Rectal smooth muscle tissue (tissue), 1 donor: ENCODE results near the gene SAMSN1.

Experiments
- H3K27ac ChIP-seq: one replicate; pipeline ENCODE4 v1.7.0; 2013; ENCODE audit warnings: low read depth, low read length, inconsistent platforms
- H3K27me3 ChIP-seq: one replicate; pipeline ENCODE4 v1.7.0; 2013; ENCODE audit warnings: low read length; ENCODE audit not compliant: control insufficient read depth, insufficient read depth
- H3K36me3 ChIP-seq: one replicate; pipeline ENCODE4 v1.7.0; 2013; ENCODE audit warnings: low read length; ENCODE audit not compliant: control insufficient read depth, insufficient read depth
- H3K4me1 ChIP-seq: one replicate; pipeline ENCODE4 v1.7.0; 2013; ENCODE audit warnings: low read length; ENCODE audit not compliant: control insufficient read depth, insufficient read depth
- H3K4me3 ChIP-seq: one replicate; pipeline ENCODE4 v1.7.0; 2013; ENCODE audit warnings: low read length
- H3K9ac ChIP-seq: one replicate; pipeline ENCODE4 v1.7.0; 2013; ENCODE audit warnings: low read length

The SAMSN1 gene

DNA sequence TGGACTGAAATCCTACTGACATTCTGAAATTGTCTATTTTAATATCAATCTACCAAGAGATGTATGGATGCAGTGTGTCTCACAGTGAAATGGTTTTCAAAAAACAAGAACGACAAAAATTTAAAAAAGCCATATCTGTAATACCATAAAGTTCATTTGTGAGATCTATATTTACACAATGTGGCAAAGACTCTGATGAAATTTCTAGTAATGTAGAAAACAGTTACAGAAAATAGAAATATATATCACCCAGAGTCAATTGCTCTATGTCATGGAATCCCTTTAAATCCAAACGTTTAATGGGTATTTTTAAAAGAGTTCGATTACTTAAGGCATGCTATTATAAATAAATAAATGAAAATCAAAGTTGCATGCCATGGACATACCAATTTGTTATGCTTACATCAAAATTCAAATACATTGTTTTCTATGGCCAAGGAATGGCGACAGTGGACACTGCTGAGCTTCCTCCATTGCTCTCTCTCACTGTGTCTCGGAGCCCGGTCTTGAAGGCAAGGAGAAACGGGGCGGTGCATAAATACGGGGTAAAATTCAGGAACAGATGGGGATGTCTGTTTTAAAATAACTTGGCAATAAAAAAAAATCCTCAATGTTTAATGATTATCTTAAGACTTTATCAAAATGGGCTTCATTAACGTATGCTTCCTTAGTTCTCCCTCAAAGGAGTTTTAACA, 37.0 kb upstream of the SAMSN1 start:
- H3K4me3 ChIP-seq = no peak overlapping the region
- H3K27ac ChIP-seq = no peak overlapping the region
- no peaks in the 10 kb centered on the region for H3K27me3 ChIP-seq
- no peaks in the 10 kb centered on the region for H3K36me3 ChIP-seq
- no peak overlapping the region for H3K9ac ChIP-seq
- H3K4me1 ChIP-seq = no peaks in the 10 kb centered on the region

DNA sequence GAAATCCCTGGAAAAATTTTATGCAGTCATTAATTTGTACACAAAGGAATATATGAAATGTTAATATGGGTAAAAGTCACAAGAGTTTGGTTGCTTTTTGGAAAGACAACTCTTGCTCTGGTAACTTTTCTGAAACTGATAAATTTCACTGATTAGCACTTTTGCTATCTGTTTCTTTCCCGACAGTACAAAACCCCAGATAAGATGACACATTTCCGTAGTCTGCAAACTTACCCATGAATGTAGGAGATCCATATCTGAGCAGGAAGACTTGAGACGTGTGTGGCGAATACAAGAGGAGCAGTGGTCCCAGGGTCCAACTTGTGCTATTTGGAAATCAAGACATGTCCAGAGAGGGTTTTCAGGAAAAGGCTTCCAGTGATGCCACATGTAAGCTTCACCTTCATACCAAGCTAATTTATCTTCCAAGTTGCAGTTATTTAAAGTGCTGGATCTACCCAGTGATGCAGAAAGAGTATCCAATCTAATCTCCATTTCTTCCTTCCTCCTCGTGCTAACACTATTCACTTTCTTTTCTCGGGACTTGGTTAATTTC, 35.9 kb upstream of the SAMSN1 start:
- Histone ChIP-seq H3K4me1 (no peaks in the 10 kb centered on the region), H3K27me3 (no peaks in the 10 kb centered on the region), H3K9ac (no peak overlapping the region), H3K27ac (no peak overlapping the region), H3K4me3 (no peak overlapping the region), H3K36me3 (no peaks in the 10 kb centered on the region)

DNA sequence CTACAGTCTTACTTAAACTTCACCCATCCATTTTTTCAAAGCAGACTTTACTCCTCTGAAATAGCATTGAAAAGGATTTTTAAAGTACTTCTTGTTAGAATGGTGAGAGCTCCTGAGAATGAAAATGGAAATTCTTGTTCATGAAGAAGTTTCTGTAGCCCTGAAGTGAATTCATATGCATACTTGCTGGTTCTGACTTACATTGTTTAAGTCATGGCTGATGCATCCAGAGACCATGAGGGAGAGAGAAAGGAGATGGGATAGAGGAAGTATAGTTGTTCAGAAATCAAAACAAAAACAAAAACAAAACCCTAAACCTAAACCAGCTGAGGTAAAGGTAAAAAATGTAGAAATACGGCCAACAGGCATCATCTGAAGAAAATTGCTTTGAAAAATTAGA, 27.1 kb upstream of the SAMSN1 start:
- H3K36me3 ChIP-seq = no peaks in the 10 kb centered on the region
- no peaks in the 10 kb centered on the region for H3K4me1 ChIP-seq
- no peak overlapping the region for H3K9ac ChIP-seq
- no peak overlapping the region for H3K4me3 ChIP-seq
- H3K27ac ChIP-seq = no peak overlapping the region
- H3K27me3 ChIP-seq = no peaks in the 10 kb centered on the region

DNA sequence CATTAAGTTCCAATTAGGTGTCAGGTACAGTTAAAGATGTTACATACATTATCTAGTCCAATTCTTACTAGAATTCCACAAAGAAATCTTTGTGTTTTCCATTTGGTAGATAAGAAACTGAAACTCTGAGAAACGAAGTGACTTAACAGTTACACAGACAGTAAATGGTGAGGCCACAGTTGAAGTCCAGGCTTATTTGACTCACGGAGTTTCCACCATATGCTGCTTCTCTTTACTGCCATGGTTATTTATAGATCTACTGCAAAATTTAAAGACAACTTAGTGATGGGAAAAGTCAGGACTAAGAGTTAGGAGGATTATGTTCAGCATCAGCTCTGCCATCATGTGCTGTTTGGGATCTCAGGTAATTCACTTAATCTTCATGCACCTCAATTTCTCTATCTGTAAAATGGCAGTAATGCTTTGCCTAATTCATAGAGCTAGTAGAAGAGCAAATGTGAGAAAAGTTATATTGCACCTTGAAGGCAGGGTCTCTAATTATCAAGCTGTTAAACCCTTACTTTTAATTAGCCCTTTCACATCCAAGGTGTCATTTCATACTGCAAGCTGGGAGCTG, 26.2 kb upstream of the SAMSN1 start:
- no peak overlapping the region for H3K4me3 ChIP-seq

DNA sequence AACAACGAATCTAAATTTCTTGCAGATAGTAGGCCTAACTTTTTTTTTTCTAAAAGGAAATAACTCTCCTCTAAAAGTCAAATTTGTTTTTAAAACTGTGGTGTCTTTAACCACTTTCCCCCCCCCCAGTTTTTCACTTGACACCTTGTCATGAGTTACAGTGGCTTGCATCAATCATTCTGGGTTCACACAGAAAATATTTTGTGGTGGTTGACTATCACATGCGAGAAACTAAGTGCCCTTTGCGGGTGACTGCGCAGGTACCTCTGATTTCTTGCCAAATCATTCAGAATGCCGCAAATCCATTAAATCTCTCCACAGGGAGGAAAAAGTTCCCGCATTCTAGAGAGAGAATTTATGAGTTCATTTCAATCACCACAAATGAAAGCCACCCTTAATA, 23.8 kb upstream of the SAMSN1 start:
- no peaks in the 10 kb centered on the region for H3K27me3 ChIP-seq
- H3K27ac ChIP-seq = no peak overlapping the region
- no peak overlapping the region for H3K4me3 ChIP-seq
- no peak overlapping the region for H3K9ac ChIP-seq
- H3K4me1 ChIP-seq = no peaks in the 10 kb centered on the region
- H3K36me3 ChIP-seq = no peaks in the 10 kb centered on the region

More for the DNA sequence above, 26.2 kb upstream of the SAMSN1 start:
- no peak overlapping the region for H3K9ac ChIP-seq
- H3K4me1 ChIP-seq = no peaks in the 10 kb centered on the region
- H3K27me3 ChIP-seq = no peaks in the 10 kb centered on the region
- H3K36me3 ChIP-seq = no peaks in the 10 kb centered on the region
- no peak overlapping the region for H3K27ac ChIP-seq

DNA sequence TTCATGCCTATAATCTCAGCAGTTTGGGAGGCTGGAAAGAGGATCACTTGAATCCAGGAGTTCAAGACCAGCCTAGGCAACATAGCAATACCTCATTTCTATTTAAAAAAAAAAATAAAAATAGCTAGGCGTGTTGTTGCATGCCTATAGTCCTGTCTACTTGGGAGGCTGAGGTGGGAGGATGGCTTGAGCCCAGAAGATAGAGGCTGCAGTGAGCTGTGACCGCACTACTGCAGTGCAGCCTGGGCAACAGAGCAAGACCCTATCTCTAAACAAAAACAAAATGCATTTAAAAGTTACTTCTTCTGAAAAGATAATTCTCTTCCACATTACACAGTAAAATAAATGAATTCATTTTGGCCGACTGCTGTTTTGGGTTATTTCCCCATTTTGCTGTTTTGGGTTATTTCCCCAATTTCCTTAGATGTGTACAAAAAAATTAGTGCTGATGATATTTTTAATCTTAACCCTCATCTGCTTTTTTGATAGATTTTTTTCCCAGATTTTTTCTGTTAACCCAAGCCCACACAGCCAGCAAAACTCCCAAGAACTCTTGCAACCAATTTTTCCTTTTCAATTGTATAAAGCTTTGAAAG, 23.0 kb upstream of the SAMSN1 start:
- Histone ChIP-seq H3K27me3 (no peaks in the 10 kb centered on the region), H3K27ac (no peak overlapping the region), H3K4me3 (no peak overlapping the region), H3K9ac (no peak overlapping the region), H3K4me1 (no peaks in the 10 kb centered on the region), H3K36me3 (no peaks in the 10 kb centered on the region)

DNA sequence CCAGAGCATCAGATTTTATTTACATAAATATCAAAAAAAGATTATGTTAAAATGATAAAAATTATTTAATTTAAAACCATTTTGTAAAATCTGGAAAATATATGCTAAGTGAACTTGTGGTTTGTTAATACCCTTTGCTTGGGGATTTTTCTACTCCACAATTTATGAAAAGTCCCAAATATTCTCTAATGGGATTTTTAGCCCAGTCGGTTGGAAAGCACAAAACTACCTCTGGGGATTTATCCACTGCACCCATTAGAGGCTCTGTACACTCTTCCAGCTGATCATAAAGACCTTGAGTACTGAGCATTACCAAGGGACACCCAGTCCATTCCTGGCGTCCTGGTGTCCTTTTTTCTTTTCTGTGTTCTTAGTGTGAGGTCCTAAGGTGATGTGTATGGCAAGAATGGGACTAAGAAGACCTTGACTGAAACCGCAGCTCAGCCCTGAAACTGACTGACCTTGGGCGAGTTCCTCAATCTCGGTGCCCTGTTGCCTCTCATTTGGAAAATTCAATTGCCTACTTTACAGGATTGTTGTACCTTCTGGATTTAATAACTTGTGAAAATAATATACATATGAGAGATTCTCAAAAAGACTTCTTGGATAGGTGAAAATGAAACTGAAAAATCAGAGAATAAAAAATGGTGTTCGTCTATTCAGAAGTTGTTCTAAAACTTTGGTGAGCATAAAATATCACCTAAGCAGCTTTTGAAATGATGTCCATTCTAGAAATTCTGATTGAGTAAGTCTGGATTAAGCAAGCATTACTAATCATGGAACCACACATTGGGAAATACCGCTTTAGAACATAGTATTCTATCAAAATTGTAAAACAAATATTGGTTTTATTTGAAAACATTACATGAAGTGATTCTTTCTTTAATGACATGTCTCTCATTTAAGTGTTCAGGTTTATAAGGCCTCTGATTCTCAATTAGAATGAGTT, 21.5 kb upstream of the SAMSN1 start:
- H3K27ac ChIP-seq = no peak overlapping the region
- no peak overlapping the region for H3K9ac ChIP-seq
- no peaks in the 10 kb centered on the region for H3K36me3 ChIP-seq
- no peaks in the 10 kb centered on the region for H3K4me1 ChIP-seq
- H3K27me3 ChIP-seq = no peaks in the 10 kb centered on the region
- H3K4me3 ChIP-seq = no peak overlapping the region

DNA sequence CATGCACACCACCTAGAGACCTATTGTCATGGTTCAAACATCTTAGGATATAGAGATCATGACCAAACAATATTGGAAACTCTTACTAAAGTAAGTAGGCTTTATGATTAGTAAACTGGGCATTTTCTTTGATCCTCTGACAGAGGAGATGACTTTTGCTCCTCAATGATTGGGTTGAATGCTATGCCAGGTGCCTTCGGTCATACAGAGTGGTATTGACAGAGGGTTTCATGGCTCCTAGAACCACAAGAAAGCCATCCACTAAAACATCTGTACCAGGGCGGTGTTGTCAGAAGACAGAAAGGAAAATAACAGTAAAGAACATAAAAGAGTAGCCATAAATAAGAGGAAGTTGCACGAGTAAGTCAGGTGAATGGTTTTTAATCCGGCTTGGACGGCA, 20.8 kb upstream of the SAMSN1 start:
- Histone ChIP-seq H3K27ac (no peak overlapping the region), H3K27me3 (no peaks in the 10 kb centered on the region), H3K4me1 (no peaks in the 10 kb centered on the region), H3K4me3 (no peak overlapping the region), H3K36me3 (no peaks in the 10 kb centered on the region), H3K9ac (no peak overlapping the region)

DNA sequence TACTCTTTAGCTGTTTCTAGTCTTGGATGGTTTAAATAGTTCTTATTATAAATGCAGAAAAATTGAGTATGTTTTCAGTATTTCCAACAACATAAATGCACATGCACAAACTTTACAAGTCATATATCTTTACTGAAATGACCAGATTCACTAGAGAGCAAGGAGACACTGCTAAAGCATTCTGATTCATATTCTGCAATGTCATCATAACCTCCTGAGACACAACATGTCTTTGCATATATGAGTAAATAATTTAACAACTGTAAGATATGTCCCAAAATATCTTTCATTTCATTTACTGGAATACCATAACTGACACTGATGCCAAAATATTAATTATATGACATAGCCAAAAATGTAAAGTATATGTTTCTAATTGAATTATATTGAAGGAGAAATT, 16.8 kb upstream of the SAMSN1 start:
- no peaks in the 10 kb centered on the region for H3K36me3 ChIP-seq
- H3K9ac ChIP-seq = no peak overlapping the region
- H3K4me3 ChIP-seq = no peak overlapping the region
- H3K27ac ChIP-seq = no peak overlapping the region
- no peaks in the 10 kb centered on the region for H3K27me3 ChIP-seq
- H3K4me1 ChIP-seq = no peaks in the 10 kb centered on the region

DNA sequence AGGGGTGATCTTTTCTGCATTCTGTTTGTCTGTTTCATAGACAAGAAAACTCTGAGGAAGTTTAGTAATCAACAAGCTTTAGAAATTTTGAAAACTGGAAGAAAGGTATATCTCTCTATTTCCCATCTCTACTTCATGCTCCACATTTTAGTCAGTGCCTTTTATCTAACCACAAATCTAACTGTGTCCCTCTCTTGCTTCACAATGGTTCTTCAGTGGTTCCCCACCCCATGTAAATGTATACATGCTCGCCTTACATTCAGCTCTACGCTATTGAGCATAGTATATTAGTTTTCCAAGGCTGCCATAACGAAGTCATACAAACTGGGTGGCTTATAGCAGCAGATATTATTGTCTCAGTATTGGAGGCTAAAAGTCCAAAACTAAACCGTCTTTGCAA, 14.4 kb upstream of the SAMSN1 start:
- no peak overlapping the region for H3K4me3 ChIP-seq
- H3K9ac ChIP-seq = no peak overlapping the region
- H3K27me3 ChIP-seq = no peaks in the 10 kb centered on the region
- H3K4me1 ChIP-seq = no peaks in the 10 kb centered on the region
- no peak overlapping the region for H3K27ac ChIP-seq
- H3K36me3 ChIP-seq = no peaks in the 10 kb centered on the region

DNA sequence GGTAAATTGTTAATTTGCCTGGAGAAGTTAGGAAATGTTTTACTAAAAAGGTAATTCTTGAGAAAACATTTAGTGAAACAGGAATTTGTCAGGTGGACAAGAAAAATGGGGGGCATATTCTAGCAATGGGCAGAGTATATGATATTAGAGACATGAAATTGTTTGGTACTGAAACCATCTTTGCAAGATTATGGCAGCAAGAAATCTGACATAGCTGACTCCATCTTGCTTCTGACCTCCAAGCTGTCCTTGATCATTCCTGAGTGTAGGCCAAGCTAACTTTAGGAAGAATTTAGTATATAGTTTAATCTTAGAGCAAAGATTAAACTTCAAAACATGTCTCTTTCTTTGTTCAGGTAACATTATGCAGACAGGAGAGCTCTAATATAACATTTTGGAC, 14.0 kb upstream of the SAMSN1 start:
- H3K4me1 ChIP-seq = no peaks in the 10 kb centered on the region
- H3K9ac ChIP-seq = no peak overlapping the region
- H3K36me3 ChIP-seq = no peaks in the 10 kb centered on the region
- H3K27me3 ChIP-seq = no peaks in the 10 kb centered on the region
- H3K27ac ChIP-seq = no peak overlapping the region
- no peak overlapping the region for H3K4me3 ChIP-seq

DNA sequence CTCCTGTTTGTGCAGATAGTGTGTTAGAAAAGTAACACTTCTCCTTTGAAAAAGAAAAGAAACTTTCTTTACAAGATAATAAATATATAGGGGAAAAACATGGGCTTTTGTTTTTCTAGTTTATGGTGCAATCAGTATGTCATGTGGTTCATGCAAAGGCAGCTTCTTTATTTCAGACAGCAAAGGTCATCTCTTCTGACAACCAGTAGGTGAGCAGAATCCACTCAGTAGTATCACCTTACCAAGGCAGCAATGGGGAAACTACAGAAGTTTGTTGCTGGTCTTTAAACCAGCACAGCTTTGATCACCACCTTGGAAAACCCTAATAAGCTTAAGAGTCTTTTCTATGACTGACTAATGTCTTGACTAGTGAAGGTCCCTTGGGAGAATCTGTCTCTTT, 13.0 kb upstream of the SAMSN1 start:
- H3K4me3 ChIP-seq = no peak overlapping the region
- no peak overlapping the region for H3K27ac ChIP-seq
- H3K9ac ChIP-seq = no peak overlapping the region
- no peaks in the 10 kb centered on the region for H3K4me1 ChIP-seq
- no peaks in the 10 kb centered on the region for H3K36me3 ChIP-seq
- H3K27me3 ChIP-seq = no peaks in the 10 kb centered on the region
